GDM1 (cell line): ENCODE measurements around the gene MBOAT7.
"Not testable (repeated sequence)": the region's sequence is repeated elsewhere in the genome, so short reads cannot be mapped to it uniquely, and the experiment has no call there.

Experiments used
- DNase-seq: peaks from one replicate; lab custom pipeline; 2025; lab: John Stamatoyannopoulos, UW

MBOAT7 gene

GRCh38 chr19:54188215-54188871 lies 1.0 kb downstream of the MBOAT7 start:
- peak; percentile 72 for DNase-seq

- no peak for DNase-seq
Observed at GRCh38 chr19:54186934-54187381, 2.4 kb downstream of the MBOAT7 start.

- no peak for DNase-seq
Observed at GRCh38 chr19:54186351-54186750, 3.0 kb downstream of the MBOAT7 start.

- DNase-seq = no peak
Observed at GRCh38 chr19:54183431-54183830, 5.9 kb downstream of the MBOAT7 start.

- DNase-seq = not testable (repeated sequence)
Observed at GRCh38 chr19:54181894-54182293, 7.5 kb downstream of the MBOAT7 start.

GRCh38 chr19:54180691-54181091 lies 8.7 kb downstream of the MBOAT7 start:
- DNase-seq = no peak

GRCh38 chr19:54179921-54180461 lies 9.4 kb downstream of the MBOAT7 start:
- DNase-seq = no peak

- DNase-seq = no peak
Observed at GRCh38 chr19:54179262-54179852, 10.0 kb downstream of the MBOAT7 start.

GRCh38 chr19:54178581-54179261 lies 10.7 kb downstream of the MBOAT7 start:
- no peak for DNase-seq

GRCh38 chr19:54173951-54174834 lies 15.2 kb downstream of the MBOAT7 start:
- no peak for DNase-seq

- DNase-seq = no peak
Observed at GRCh38 chr19:54173359-54173699, 16.1 kb downstream of the MBOAT7 start.

- DNase-seq = no peak
Observed at GRCh38 chr19:54172471-54173358, 16.7 kb downstream of the MBOAT7 start, which contains the start of gene TMC4. TSS of gene TMC4 (minus strand) at chr19:54173160. CDS start at chr19:54173117, 43 bp downstream.

- DNase-seq = not testable (repeated sequence)
Observed at GRCh38 chr19:54171736-54172431, 17.5 kb downstream of the MBOAT7 start.

- no peak for DNase-seq
Observed at GRCh38 chr19:54169149-54169740, 20.1 kb downstream of the MBOAT7 start.

GRCh38 chr19:54168174-54168917 lies 21.0 kb downstream of the MBOAT7 start:
- peak; percentile 78 for DNase-seq

GRCh38 chr19:54165222-54165621 lies 24.2 kb downstream of the MBOAT7 start:
- no peak for DNase-seq

- no peak for DNase-seq
Observed at GRCh38 chr19:54164369-54165068, 24.9 kb downstream of the MBOAT7 start.

GRCh38 chr19:54162884-54163283 lies 26.5 kb downstream of the MBOAT7 start:
- no peak for DNase-seq
